Mesothelial cell of epicardium (in vitro differentiated cells): ENCODE data around the gene SBF2. TPM values are rescaled to one million over a fixed set of nuclear protein-coding genes. Genes with fewer than 3 reads are reported as not detected.

Experiments
- DNase-seq, 2 experiments: peaks; one replicate each; pipeline ENCODE4 v3.0.0; 2021; ENCODE audit warnings: low spot score in 2 of 2; ENCODE audit not compliant: unreplicated experiment in 2 of 2
- H3K27ac Mint-ChIP-seq: 2 replicates; pipeline ENCODE4 v1.8.0; 2021; ENCODE audit warnings: mixed read lengths
- H3K27me3 Mint-ChIP-seq: 2 replicates; pipeline ENCODE4 v1.8.0; 2021; ENCODE audit warnings: low read depth, mixed read lengths
- H3K36me3 Mint-ChIP-seq: 2 replicates; pipeline ENCODE4 v1.8.0; 2021; ENCODE audit warnings: mixed read lengths
- H3K4me1 Mint-ChIP-seq: 2 replicates; pipeline ENCODE4 v1.8.0; 2021; ENCODE audit warnings: mixed read lengths
- H3K4me3 Mint-ChIP-seq: 2 replicates; pipeline ENCODE4 v1.8.0; 2021; ENCODE audit warnings: mild to moderate bottlenecking, moderate library complexity, mixed read lengths
- H3K9me3 Mint-ChIP-seq: 2 replicates; pipeline ENCODE4 v1.8.0; 2021; ENCODE audit warnings: mixed read lengths
- CTCF ChIP-seq: fragments of 200-600 bp; sonication (generic); IDR thresholded peaks from one replicate; pipeline ENCODE4 v1.5.0; 2021; ENCODE audit warnings: antibody characterized with exemption; ENCODE audit not compliant: unreplicated experiment
- total RNA-seq: library from RNA; stranded (reverse); gene quantifications from 3 replicates; pipeline ENCODE4 v1.2.1, GENCODE V29; 2021

SBF2 gene
- total RNA-seq, 1 donor from 2014 or later: 58.4 TPM

GRCh38 chr11:10019906-10020682, 273.9 kb downstream of the SBF2 start:
- H3K9me3 Mint-ChIP-seq: no peaks in the 10 kb centered on the region

GRCh38 chr11:10017911-10018310, 276.1 kb downstream of the SBF2 start:
- no peaks in the 10 kb centered on the region for H3K9me3 Mint-ChIP-seq
- H3K4me1 Mint-ChIP-seq: peaks cover 23% of the 10 kb centered on the region

More at GRCh38 chr11:10019906-10020682, 273.9 kb downstream of the SBF2 start:
- H3K27ac Mint-ChIP-seq: no peak overlapping the region
- H3K27me3 Mint-ChIP-seq: no peaks in the 10 kb centered on the region
- no peak overlapping the region for H3K4me3 Mint-ChIP-seq
- TF ChIP-seq CTCF: no peak
- H3K36me3 Mint-ChIP-seq: peaks cover 9% of the 10 kb centered on the region
- peaks cover 23% of the 10 kb centered on the region for H3K4me1 Mint-ChIP-seq
- no peak for DNase-seq

GRCh38 chr11:10017050-10017449, 277.0 kb downstream of the SBF2 start:
- Mint-ChIP-seq H3K9me3 (no peaks in the 10 kb centered on the region), H3K4me1 (peaks cover 21% of the 10 kb centered on the region), H3K4me3 (no peak overlapping the region), H3K36me3 (peaks cover 6% of the 10 kb centered on the region), H3K27me3 (no peaks in the 10 kb centered on the region), H3K27ac (no peak overlapping the region)
- no peak for TF ChIP-seq CTCF
- DNase-seq: no peak

More at GRCh38 chr11:10017911-10018310, 276.1 kb downstream of the SBF2 start:
- Mint-ChIP-seq H3K27me3 (no peaks in the 10 kb centered on the region), H3K36me3 (peaks cover 6% of the 10 kb centered on the region), H3K27ac (no peak overlapping the region), H3K4me3 (no peak overlapping the region)
- no peak for TF ChIP-seq CTCF
- DNase-seq: no peak

GRCh38 chr11:10012068-10012467, 282.0 kb downstream of the SBF2 start:
- Mint-ChIP-seq H3K36me3 (peaks cover 32% of the 10 kb centered on the region), H3K4me3 (no peak overlapping the region), H3K4me1 (no peaks in the 10 kb centered on the region), H3K27ac (no peak overlapping the region), H3K9me3 (peaks cover 34% of the 10 kb centered on the region), H3K27me3 (no peaks in the 10 kb centered on the region)
- DNase-seq: no peak
- TF ChIP-seq CTCF: no peak

- peaks cover 45% of the 10 kb centered on the region for H3K9me3 Mint-ChIP-seq
- TF ChIP-seq CTCF: no peak
- H3K4me1 Mint-ChIP-seq: peaks cover 6% of the 10 kb centered on the region
- H3K36me3 Mint-ChIP-seq: peaks cover 37% of the 10 kb centered on the region
- no peaks in the 10 kb centered on the region for H3K27me3 Mint-ChIP-seq
- no peak for DNase-seq
- no peak overlapping the region for H3K27ac Mint-ChIP-seq
- H3K4me3 Mint-ChIP-seq: no peak overlapping the region
Measured at GRCh38 chr11:10005955-10006525, 288.0 kb downstream of the SBF2 start.
